Prostate gland (tissue), 2 donors: ENCODE data around the gene TNNC1.

ENCODE experiments used
- CTCF ChIP-seq, 4 experiments: fragments of 200-600 bp in 2 of 4; fragments of 450-650 bp in 2 of 4; sonication (generic) in 2 of 4; IDR thresholded peaks; 1 replicate in 3 of 4; 2 replicates in 1 of 4; pipeline ENCODE4 v1.5.1; 2016 to 2019; ENCODE audit warnings: antibody characterized with exemption in 4 of 4, mild to moderate bottlenecking in 2 of 4, moderate library complexity in 2 of 4
- POLR2A ChIP-seq: fragments of 450-650 bp; IDR thresholded peaks from one replicate; pipeline ENCODE4 v1.6.1; 2016; ENCODE audit warnings: antibody characterized with exemption, mild to moderate bottlenecking
- POLR2AphosphoS5 ChIP-seq: sonication (generic); formaldehyde crosslinking; IDR thresholded peaks from one replicate; pipeline ENCODE4 v1.6.1; 2017; ENCODE audit warnings: antibody characterized with exemption

- TF ChIP-seq CTCF (IDR thresholded peaks at IDR 0.05) (no peak), POLR2AphosphoS5 (no peak), POLR2A (no peak)
These were observed 27.2 kb upstream of the TNNC1 start for GRCh38 chr3:52480768-52481715.
